Sigmoid colon (tissue), 7 donors: Measurements from ENCODE around the gene C16orf90. TPM values are rescaled to one million over a fixed set of nuclear protein-coding genes. Genes with fewer than 3 reads are reported as not detected.

Source experiments
- DNase-seq: peaks from one replicate; pipeline ENCODE4 v3.0.0-alpha.2; 2019
- H3K27ac ChIP-seq, 4 donors: fragments of 200-600 bp; sonication (generic); one replicate each; pipeline ENCODE4 v1.5.1; 2016 to 2019; ENCODE audit warnings: mild to moderate bottlenecking in 1 of 4
- H3K27me3 ChIP-seq, 3 donors: fragments of 200-600 bp; sonication (generic); one replicate each; pipeline ENCODE4 v1.5.1; 2019; ENCODE audit warnings: mild to moderate bottlenecking in 1 of 3
- H3K36me3 ChIP-seq, 4 donors: fragments of 200-600 bp; sonication (generic); one replicate each; pipeline ENCODE4 v1.5.1; 2016 to 2019
- H3K4me1 ChIP-seq, 4 donors: fragments of 200-600 bp; sonication (generic); one replicate each; pipeline ENCODE4 v1.5.1; 2017 to 2019
- H3K4me3 ChIP-seq, 4 donors: fragments of 200-600 bp; sonication (generic); one replicate each; pipeline ENCODE4 v1.5.1; 2017 to 2019; ENCODE audit warnings: mild to moderate bottlenecking in 2 of 4, moderate library complexity in 1 of 4
- H3K9me3 ChIP-seq, 4 donors: fragments of 200-600 bp in 3 of 4; sonication (generic) in 3 of 4; one replicate each; pipeline versions ENCODE4 v1.5.1 to v1.6.1; 2013 to 2019
- EP300 ChIP-seq, 4 donors: sonication (generic); formaldehyde crosslinking; IDR thresholded peaks; one replicate each; pipeline ENCODE4 v1.6.1; 2017; ENCODE audit warnings: antibody characterized with exemption in 4 of 4
- POLR2A ChIP-seq, 2 donors: fragments of 450-650 bp; IDR thresholded peaks; one replicate each; pipeline ENCODE4 v1.6.1; 2016; ENCODE audit warnings: antibody characterized with exemption in 2 of 2, mild to moderate bottlenecking in 2 of 2, moderate library complexity in 2 of 2
- POLR2AphosphoS5 ChIP-seq, 4 donors: sonication (generic); formaldehyde crosslinking; IDR thresholded peaks; one replicate each; pipeline ENCODE4 v1.6.1; 2017; ENCODE audit warnings: antibody characterized with exemption in 4 of 4
- WGBS, 2 donors: extraction: QIAGEN DNeasy Blood & Tissue Kit; methylation state at CpG; one replicate each; pipeline ENCODE4 v1.1.7; 2013; 5-methylcytosine and 5-hydroxymethylcytosine counted together
- intact Hi-C: fragments of 100-400 bp; cut with DNase I; formaldehyde crosslinking; loops from one replicate; pipeline ENCODE4 v1.15.1; 2023
- polyA plus RNA-seq, 3 donors: library from polyadenylated mRNA; stranded (reverse); fragments of 200-250 nt; gene quantifications; one replicate each; pipeline ENCODE4 v1.2.3, GENCODE V29; 2013
- total RNA-seq, 4 donors: library from RNA; depleted of rRNA; stranded (reverse); fragments of >200 nt; gene quantifications; one replicate each; pipeline ENCODE4 v1.1.0, GENCODE V29; 2016
- TF ChIP-seq, protein P1 (sequence below), 4 experiments: fragments of 450-650 bp in 3 of 4; fragments of 200-600 bp in 1 of 4; IDR thresholded peaks; one replicate each; pipeline ENCODE4 v1.5.1; 2016 to 2019; ENCODE audit warnings: antibody characterized with exemption in 4 of 4, mild to moderate bottlenecking in 3 of 4, moderate library complexity in 2 of 4
- donor health status: healthy with polysubstance abuse.
- donor health status: Bipolar disorder and iron deficiency.
- donor health status: healthy.

The C16orf90 gene
- total and polyA plus RNA-seq, 7 donors = not detected

- WGBS, 2 donors = 83 to 90% methylated on average over 4 of the region's 4 CpGs
- Histone ChIP-seq H3K9me3 (no peaks in the 10 kb centered on the region), H3K4me1 (peaks cover 0 to 20% (median 7%) of the 10 kb centered on the region in 4 donors), H3K36me3 (peaks cover 17 to 70% (median 26%) of the 10 kb centered on the region in 4 donors), H3K27ac (peak overlapping the region in 2 of 4 donors; percentile 24 to 57), H3K27me3 (no peaks in the 10 kb centered on the region), H3K4me3 (no peak overlapping the region)
- intact Hi-C loops = no loop called here
- DNase-seq = no peak
- TF ChIP-seq EP300 (IDR thresholded peaks at IDR 0.05) (no peak), POLR2A (IDR thresholded peaks at IDR 0.05) (no peak), POLR2AphosphoS5 (IDR thresholded peaks at IDR 0.05) (no peak)
- TF ChIP-seq, protein P1, sequence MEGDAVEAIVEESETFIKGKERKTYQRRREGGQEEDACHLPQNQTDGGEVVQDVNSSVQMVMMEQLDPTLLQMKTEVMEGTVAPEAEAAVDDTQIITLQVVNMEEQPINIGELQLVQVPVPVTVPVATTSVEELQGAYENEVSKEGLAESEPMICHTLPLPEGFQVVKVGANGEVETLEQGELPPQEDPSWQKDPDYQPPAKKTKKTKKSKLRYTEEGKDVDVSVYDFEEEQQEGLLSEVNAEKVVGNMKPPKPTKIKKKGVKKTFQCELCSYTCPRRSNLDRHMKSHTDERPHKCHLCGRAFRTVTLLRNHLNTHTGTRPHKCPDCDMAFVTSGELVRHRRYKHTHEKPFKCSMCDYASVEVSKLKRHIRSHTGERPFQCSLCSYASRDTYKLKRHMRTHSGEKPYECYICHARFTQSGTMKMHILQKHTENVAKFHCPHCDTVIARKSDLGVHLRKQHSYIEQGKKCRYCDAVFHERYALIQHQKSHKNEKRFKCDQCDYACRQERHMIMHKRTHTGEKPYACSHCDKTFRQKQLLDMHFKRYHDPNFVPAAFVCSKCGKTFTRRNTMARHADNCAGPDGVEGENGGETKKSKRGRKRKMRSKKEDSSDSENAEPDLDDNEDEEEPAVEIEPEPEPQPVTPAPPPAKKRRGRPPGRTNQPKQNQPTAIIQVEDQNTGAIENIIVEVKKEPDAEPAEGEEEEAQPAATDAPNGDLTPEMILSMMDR (IDR thresholded peaks at IDR 0.05) = no peak
These were observed 41.6 kb upstream of the C16orf90 start for GRCh38 chr16:3536851-3537250.

- WGBS, 2 donors = 83 to 91% methylated on average over 3 of the region's 3 CpGs
- Histone ChIP-seq H3K4me3 (no peak overlapping the region), H3K27ac (peak overlapping the region in 2 of 4 donors; percentile 0 to 57), H3K27me3 (no peaks in the 10 kb centered on the region), H3K4me1 (peaks cover 0 to 20% (median 7%) of the 10 kb centered on the region in 4 donors), H3K36me3 (peaks cover 17 to 75% (median 26%) of the 10 kb centered on the region in 4 donors), H3K9me3 (no peaks in the 10 kb centered on the region)
- intact Hi-C loops = no loop called here
- DNase-seq = no peak
- no peak for TF ChIP-seq POLR2AphosphoS5 (IDR thresholded peaks at IDR 0.05)
- no peak for TF ChIP-seq POLR2A (IDR thresholded peaks at IDR 0.05)
- TF ChIP-seq, protein P1 (IDR thresholded peaks at IDR 0.05) = no peak
- TF ChIP-seq EP300 (IDR thresholded peaks at IDR 0.05) = no peak
These were observed 41.0 kb upstream of the C16orf90 start for GRCh38 chr16:3536271-3536731.

GRCh38 chr16:3534126-3534525, 38.8 kb upstream of the C16orf90 start:
- Histone ChIP-seq H3K36me3 (peaks cover 24 to 71% (median 39%) of the 10 kb centered on the region in 4 donors), H3K27me3 (no peaks in the 10 kb centered on the region), H3K4me3 (no peak overlapping the region), H3K27ac (no peak overlapping the region), H3K4me1 (peaks cover 0 to 20% (median 7%) of the 10 kb centered on the region in 4 donors), H3K9me3 (no peaks in the 10 kb centered on the region)
- intact Hi-C loops = no loop called here
- no peak for DNase-seq
- 96% methylated on average over 10 of the region's 10 CpGs for WGBS, 2 donors
- TF ChIP-seq, protein P1 (IDR thresholded peaks at IDR 0.05) = no peak
- TF ChIP-seq POLR2A (IDR thresholded peaks at IDR 0.05) = no peak
- TF ChIP-seq EP300 (IDR thresholded peaks at IDR 0.05) = no peak
- TF ChIP-seq POLR2AphosphoS5 (IDR thresholded peaks at IDR 0.05) = no peak

DNA sequence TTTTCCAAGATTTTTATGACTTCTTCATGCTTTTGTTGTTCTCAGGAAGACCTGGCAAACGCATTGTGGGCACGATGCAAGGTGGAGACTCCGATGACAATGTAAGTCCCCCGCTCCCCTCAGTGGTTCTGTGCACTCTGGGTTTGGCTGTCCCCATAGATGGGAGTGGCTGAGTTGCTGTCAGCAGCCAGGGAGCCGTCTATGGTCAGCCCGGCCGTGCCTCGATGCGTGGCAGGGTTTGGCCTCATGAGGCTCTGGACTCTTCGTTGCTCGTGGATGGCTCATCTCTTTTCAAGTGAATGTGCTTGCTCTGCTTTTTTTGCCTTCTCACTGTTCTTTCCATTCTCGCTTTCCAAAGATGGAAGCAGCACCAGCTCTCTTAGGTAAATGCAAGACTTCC, 37.5 kb upstream of the C16orf90 start:
- no peak overlapping the region for H3K27ac ChIP-seq
- H3K36me3 ChIP-seq = peaks cover 30 to 76% (median 39%) of the 10 kb centered on the region in 4 donors
- TF ChIP-seq, protein P1 (IDR thresholded peaks at IDR 0.05) = no peak
- TF ChIP-seq EP300 (IDR thresholded peaks at IDR 0.05) = no peak
- no peaks in the 10 kb centered on the region for H3K9me3 ChIP-seq
- intact Hi-C loops = no loop called here
- no peak overlapping the region for H3K4me3 ChIP-seq
- H3K4me1 ChIP-seq = peaks cover 0 to 20% (median 7%) of the 10 kb centered on the region in 4 donors
- DNase-seq = no peak
- 92 to 94% methylated on average over 12 of the region's 12 CpGs for WGBS, 2 donors
- no peaks in the 10 kb centered on the region for H3K27me3 ChIP-seq

- DNase-seq = no peak
- Histone ChIP-seq H3K27me3 (no peaks in the 10 kb centered on the region), H3K4me3 (no peak overlapping the region), H3K4me1 (peaks cover 0 to 4% (median 2%) of the 10 kb centered on the region in 4 donors), H3K27ac (no peak overlapping the region), H3K9me3 (no peaks in the 10 kb centered on the region), H3K36me3 (peaks cover 30 to 77% (median 37%) of the 10 kb centered on the region in 4 donors)
- 96 to 98% methylated on average over 12 of the region's 12 CpGs for WGBS, 2 donors
- intact Hi-C loops = no loop called here
- TF ChIP-seq EP300 (IDR thresholded peaks at IDR 0.05) = no peak
- TF ChIP-seq POLR2AphosphoS5 (IDR thresholded peaks at IDR 0.05) = no peak
- no peak for TF ChIP-seq POLR2A (IDR thresholded peaks at IDR 0.05)
- TF ChIP-seq, protein P1 (IDR thresholded peaks at IDR 0.05) = no peak
These were observed 35.2 kb upstream of the C16orf90 start for GRCh38 chr16:3530371-3530914.
